HepG2 (cell line): Measurements from ENCODE around the gene MRPL50. TPM values are rescaled to one million over a fixed set of nuclear protein-coding genes. Genes with fewer than 3 reads are reported as not detected.
"Not testable (repeated sequence)": the region's sequence is repeated elsewhere in the genome, so short reads cannot be mapped to it uniquely, and the experiment has no call there.

Experiments used
- HNF4G ChIP-seq, 2 experiments: sonication (generic) in 1 of 2; formaldehyde crosslinking in 1 of 2; IDR thresholded peaks; 2 replicates each; pipeline versions ENCODE4 v1.4.0 to v1.6.1; 2011 to 2020; ENCODE audit warnings: borderline replicate concordance in 2 of 2, low read depth in 2 of 2, mild to moderate bottlenecking in 2 of 2, low read length in 1 of 2, missing genetic modification reagents in 1 of 2, moderate library complexity in 1 of 2
- NR2F6 ChIP-seq, 2 experiments: IDR thresholded peaks; 2 replicates each; pipeline ENCODE4 v1.6.1; 2016; ENCODE audit warnings: antibody characterized with exemption in 1 of 2, mild to moderate bottlenecking in 1 of 2
- PAXIP1 ChIP-seq: sonication (generic); formaldehyde crosslinking; conservative IDR thresholded peaks from 2 replicates; pipeline ENCODE4 v1.4.0; 2020; ENCODE audit warnings: mild to moderate bottlenecking, missing genetic modification reagents, moderate library complexity
- POGZ ChIP-seq: sonication (generic); formaldehyde crosslinking; IDR thresholded peaks from 2 replicates; pipeline ENCODE4 v1.4.0; 2020; ENCODE audit warnings: mild to moderate bottlenecking, missing genetic modification reagents
- ZFY ChIP-seq: sonication (generic); formaldehyde crosslinking; IDR thresholded peaks from 2 replicates; pipeline ENCODE4 v1.4.0; 2020; ENCODE audit warnings: missing genetic modification reagents
- ZMYM4 ChIP-seq: sonication (generic); formaldehyde crosslinking; IDR thresholded peaks from 2 replicates; pipeline ENCODE4 v1.8.1; 2023; ENCODE audit warnings: mild to moderate bottlenecking, missing genetic modification reagents
- ZNF232 ChIP-seq: sonication (generic); formaldehyde crosslinking; IDR thresholded peaks from 2 replicates; pipeline ENCODE4 v1.4.0; 2020; ENCODE audit warnings: missing genetic modification reagents, borderline replicate concordance
- polyA plus RNA-seq, 8 experiments: library from polyadenylated mRNA; depleted of rRNA in 3 of 8; stranded (reverse) in 7 of 8; unstranded in 1 of 8; fragments of >200 nt; fragmentation: Illumina TruSeq in 4 of 8; extraction: Trizol in 4 of 8; gene quantifications; 2 replicates each; pipeline versions ENCODE4 v1.2.1 to v1.2.3, GENCODE V29; 2011 to 2016; ENCODE audit warnings: low read depth in 4 of 8, missing spikeins in 1 of 8, mixed read lengths in 1 of 8; ENCODE audit not compliant: insufficient read depth in 1 of 8
- total RNA-seq, 5 experiments: library from RNA; depleted of rRNA; stranded (reverse); fragments of >200 nt; fragmentation: Illumina TruSeq; extraction: Trizol; gene quantifications; 2 replicates each; pipeline ENCODE4 v1.2.3, GENCODE V29; 2016; ENCODE audit warnings: low read depth in 1 of 5
- TF ChIP-seq, protein P1 (sequence below): IDR thresholded peaks from 2 replicates; pipeline ENCODE4 v1.6.1; 2016
- TF ChIP-seq, protein P2 (sequence below): sonication (generic); formaldehyde crosslinking; IDR thresholded peaks from 2 replicates; pipeline ENCODE4 v1.4.0; 2020; ENCODE audit warnings: missing genetic modification reagents
- TF ChIP-seq, protein P3 (sequence below): sonication (generic); formaldehyde crosslinking; IDR thresholded peaks from 2 replicates; pipeline ENCODE4 v1.4.0; 2020; ENCODE audit warnings: missing genetic modification reagents

MRPL50 gene
- total and polyA plus RNA-seq, 2 of the 13 experiments (the other 11 are each of a cell fraction or from before 2014, with no cell fraction given) = 37.1 to 70.0 TPM

- TF ChIP-seq, protein P1, sequence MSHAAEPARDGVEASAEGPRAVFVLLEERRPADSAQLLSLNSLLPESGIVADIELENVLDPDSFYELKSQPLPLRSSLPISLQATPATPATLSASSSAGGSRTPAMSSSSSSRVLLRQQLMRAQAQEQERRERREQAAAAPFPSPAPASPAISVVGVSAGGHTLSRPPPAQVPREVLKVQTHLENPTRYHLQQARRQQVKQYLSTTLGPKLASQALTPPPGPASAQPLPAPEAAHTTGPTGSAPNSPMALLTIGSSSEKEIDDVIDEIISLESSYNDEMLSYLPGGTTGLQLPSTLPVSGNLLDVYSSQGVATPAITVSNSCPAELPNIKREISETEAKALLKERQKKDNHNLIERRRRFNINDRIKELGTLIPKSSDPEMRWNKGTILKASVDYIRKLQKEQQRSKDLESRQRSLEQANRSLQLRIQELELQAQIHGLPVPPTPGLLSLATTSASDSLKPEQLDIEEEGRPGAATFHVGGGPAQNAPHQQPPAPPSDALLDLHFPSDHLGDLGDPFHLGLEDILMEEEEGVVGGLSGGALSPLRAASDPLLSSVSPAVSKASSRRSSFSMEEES (CRISPR knock-in tag) = peak; percentile 71
- TF ChIP-seq HNF4G (IDR thresholded peaks at IDR 0.05; ENCODE audit: borderline replicate concordance, low read depth, low read length) (peak; percentile 26; the same call in 1 of the 2 replicates), ZMYM4 (CRISPR knock-in tag) (peak; percentile 85), POGZ (CRISPR knock-in tag) (peak; percentile 88), ZFY (CRISPR knock-in tag) (0 out of 2 replicates have a peak, but pooled peaks have one; percentile 25), NR2F6 (IDR thresholded peaks at IDR 0.05) (peak; percentile 61; the same call in 1 of the 2 replicates), NR2F6 (CRISPR knock-in tag; IDR thresholded peaks at IDR 0.05) (peak; percentile 30; the same call in 1 of the 2 replicates), ZNF232 (CRISPR knock-in tag) (peak; percentile 38; the same call in 1 of the 2 replicates), PAXIP1 (CRISPR knock-in tag) (peak; percentile 52)
- not testable (repeated sequence) for TF ChIP-seq HNF4G (CRISPR knock-in tag; IDR thresholded peaks at IDR 0.05; ENCODE audit: borderline replicate concordance, low read depth)
- TF ChIP-seq, protein P2, sequence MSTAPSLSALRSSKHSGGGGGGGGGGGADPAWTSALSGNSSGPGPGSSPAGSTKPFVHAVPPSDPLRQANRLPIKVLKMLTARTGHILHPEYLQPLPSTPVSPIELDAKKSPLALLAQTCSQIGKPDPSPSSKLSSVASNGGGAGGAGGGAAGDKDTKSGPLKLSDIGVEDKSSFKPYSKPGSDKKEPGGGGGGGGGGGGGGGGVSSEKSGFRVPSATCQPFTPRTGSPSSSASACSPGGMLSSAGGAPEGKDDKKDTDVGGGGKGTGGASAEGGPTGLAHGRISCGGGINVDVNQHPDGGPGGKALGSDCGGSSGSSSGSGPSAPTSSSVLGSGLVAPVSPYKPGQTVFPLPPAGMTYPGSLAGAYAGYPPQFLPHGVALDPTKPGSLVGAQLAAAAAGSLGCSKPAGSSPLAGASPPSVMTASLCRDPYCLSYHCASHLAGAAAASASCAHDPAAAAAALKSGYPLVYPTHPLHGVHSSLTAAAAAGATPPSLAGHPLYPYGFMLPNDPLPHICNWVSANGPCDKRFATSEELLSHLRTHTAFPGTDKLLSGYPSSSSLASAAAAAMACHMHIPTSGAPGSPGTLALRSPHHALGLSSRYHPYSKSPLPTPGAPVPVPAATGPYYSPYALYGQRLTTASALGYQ (CRISPR knock-in tag) = peak; percentile 57; the same call in 1 of the 2 replicates
- TF ChIP-seq, protein P3, sequence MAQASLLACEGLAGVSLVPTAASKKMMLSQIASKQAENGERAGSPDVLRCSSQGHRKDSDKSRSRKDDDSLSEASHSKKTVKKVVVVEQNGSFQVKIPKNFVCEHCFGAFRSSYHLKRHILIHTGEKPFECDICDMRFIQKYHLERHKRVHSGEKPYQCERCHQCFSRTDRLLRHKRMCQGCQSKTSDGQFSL (CRISPR knock-in tag) = 0 out of 2 replicates have a peak, but pooled peaks have one; percentile 21
- TF ChIP-seq, all 625 proteins: peak for 57; not testable (repeated sequence) for 568
Measured at GRCh38 chr9:101384873-101385536, 13.4 kb downstream of the MRPL50 start, which contains the start of gene BAAT (continued).
